ENCODE results near the gene MCEE.

Gene MCEE

GRCh38 chr2:71074893-71075395 is 55.1 kb downstream of the MCEE start:
- DNase-seq: no peak

GRCh38 chr2:71073475-71073874 is 56.6 kb downstream of the MCEE start:
- no peak for DNase-seq

- DNase-seq: no peak
These were observed 57.5 kb downstream of the MCEE start for GRCh38 chr2:71072492-71072891.

GRCh38 chr2:71071681-71072398 is 58.2 kb downstream of the MCEE start:
- DNase-seq: no peak

- DNase-seq: peak; percentile 46
These were observed 59.5 kb downstream of the MCEE start for GRCh38 chr2:71070294-71071093.

GRCh38 chr2:71069376-71069775 is 60.7 kb downstream of the MCEE start:
- peak; percentile 55 for DNase-seq

- peak; percentile 95 for DNase-seq
These were observed 61.6 kb downstream of the MCEE start, which contains the start of gene NAGK for GRCh38 chr2:71068218-71069035. NAGK (plus strand) TSS chr2:71068648; CDS start chr2:71068684, 36 bp downstream.

- peak; percentile 24 for DNase-seq
These were observed 62.3 kb downstream of the MCEE start for GRCh38 chr2:71067567-71068217.

- no peak for DNase-seq
These were observed 63.2 kb downstream of the MCEE start for GRCh38 chr2:71066856-71067255.

- DNase-seq: no peak
These were observed 65.0 kb downstream of the MCEE start for GRCh38 chr2:71064754-71065621.

- no peak for DNase-seq
These were observed 65.9 kb downstream of the MCEE start for GRCh38 chr2:71064110-71064611.

GRCh38 chr2:71063216-71063615 is 66.8 kb downstream of the MCEE start:
- no peak for DNase-seq

- DNase-seq: no peak
These were observed 69.2 kb downstream of the MCEE start for GRCh38 chr2:71060871-71061270.

GRCh38 chr2:71060211-71060610 is 69.8 kb downstream of the MCEE start:
- DNase-seq: no peak
